Left ventricle myocardium inferior (tissue), 1 donor: ENCODE measurements around the gene HECTD4. TPM values are rescaled to one million over a fixed set of nuclear protein-coding genes. Genes with fewer than 3 reads are reported as not detected.
"Not testable (repeated sequence)": the region's sequence is repeated elsewhere in the genome, so short reads cannot be mapped to it uniquely, and the experiment has no call there.

ENCODE experiments used
- DNase-seq: peaks from one replicate; pipeline ENCODE4 v3.0.0-alpha.2; 2020
- H3K27ac ChIP-seq: fragments of 200-600 bp; replicated peaks from 2 replicates; pipeline ENCODE4 v1.8.0; 2021
- H3K27me3 ChIP-seq: fragments of 200-600 bp; 2 replicates; pipeline ENCODE4 v1.8.0; 2021; ENCODE audit warnings: low read depth
- H3K36me3 ChIP-seq: fragments of 200-600 bp; 2 replicates; pipeline ENCODE4 v1.8.0; 2021
- H3K4me1 ChIP-seq: fragments of 200-600 bp; 2 replicates; pipeline ENCODE4 v1.8.0; 2021
- H3K4me3 ChIP-seq: fragments of 200-600 bp; 2 replicates; pipeline ENCODE4 v1.8.0; 2021; ENCODE audit warnings: mild to moderate bottlenecking, moderate library complexity
- H3K9me3 ChIP-seq: fragments of 200-600 bp; replicated peaks from 2 replicates; pipeline ENCODE4 v1.8.0; 2021
- CTCF ChIP-seq: fragments of 200-600 bp; IDR thresholded peaks from 2 replicates; pipeline ENCODE4 v1.8.0; 2021; ENCODE audit warnings: antibody characterized with exemption, mild to moderate bottlenecking, borderline replicate concordance
- intact Hi-C: fragments of 100-400 bp; cut with micrococcal nuclease; formaldehyde crosslinking; loops from one replicate; pipeline ENCODE4 v1.11.0; 2022
- total RNA-seq: library from RNA; stranded (reverse); fragmentation: NEBNext Ultra II Directional; extraction: Animal tissue kit (Norgen Biotek cat#: 25700); gene quantifications from one replicate; pipeline ENCODE4 v1.2.1, GENCODE V29; 2021
- donor health status: DM: no; HTN: yes; CAD: no; lungs with severe emphysema.

The HECTD4 gene
- total RNA-seq, 1 donor from 2014 or later: 23.4 TPM

DNA sequence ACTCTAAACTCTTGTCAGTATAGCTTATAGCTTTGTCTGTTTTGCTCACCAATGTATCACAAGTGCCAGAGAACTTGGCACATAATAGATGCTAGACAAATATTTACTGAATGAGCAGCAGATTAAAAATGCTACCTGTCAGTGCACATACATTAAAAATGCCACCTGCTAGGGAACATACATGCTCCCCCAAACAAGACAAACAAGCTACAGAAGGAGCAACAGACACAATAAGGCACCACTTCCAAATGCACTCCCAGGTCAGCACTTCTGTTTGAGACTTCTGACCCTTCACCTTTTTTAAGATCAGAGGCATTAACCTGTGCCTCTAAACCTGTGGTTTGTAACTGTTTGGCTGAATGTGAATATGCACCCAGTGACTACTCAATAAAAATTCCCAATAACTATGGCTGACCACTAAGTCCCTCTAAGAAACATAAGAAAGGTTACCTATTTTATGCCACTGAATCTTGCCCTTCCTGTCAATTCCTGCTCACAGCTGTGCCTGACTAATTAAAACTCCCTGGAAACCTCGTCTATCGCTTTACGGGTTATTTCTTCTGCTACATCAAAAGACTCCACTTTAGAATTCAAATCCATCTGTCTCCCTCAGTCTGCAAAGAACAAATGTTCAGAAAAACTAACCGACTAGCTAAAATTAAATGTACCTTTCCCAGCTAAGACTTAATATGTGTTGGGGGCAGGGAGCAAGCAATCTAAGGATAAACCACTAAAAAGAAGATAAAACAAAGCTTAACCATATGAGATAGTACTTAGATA, 41.0 kb downstream of the HECTD4 start:
- no peak for TF ChIP-seq CTCF
- no peak overlapping the region for H3K4me3 ChIP-seq
- H3K4me1 ChIP-seq: peaks cover 18% of the 10 kb centered on the region
- H3K9me3 ChIP-seq: peaks cover 10% of the 10 kb centered on the region
- H3K36me3 ChIP-seq: peaks cover 6% of the 10 kb centered on the region
- DNase-seq: no peak
- H3K27me3 ChIP-seq: no peaks in the 10 kb centered on the region
- intact Hi-C loops: no loop called here
- H3K27ac ChIP-seq: no peak overlapping the region

GRCh38 chr12:112340230-112340629, 42.0 kb downstream of the HECTD4 start:
- DNase-seq: no peak
- Histone ChIP-seq H3K9me3 (peaks cover 10% of the 10 kb centered on the region), H3K27ac (no peak overlapping the region), H3K27me3 (no peaks in the 10 kb centered on the region), H3K4me3 (no peak overlapping the region), H3K4me1 (peaks cover 15% of the 10 kb centered on the region), H3K36me3 (peaks cover 6% of the 10 kb centered on the region)
- no peak for TF ChIP-seq CTCF
- intact Hi-C loops: no loop called here

GRCh38 chr12:112334999-112335398, 47.2 kb downstream of the HECTD4 start:
- H3K9me3 ChIP-seq: peaks cover 10% of the 10 kb centered on the region
- intact Hi-C loops, H3K27ac ChIP-seq, H3K4me3 ChIP-seq, DNase-seq, H3K36me3 ChIP-seq, H3K27me3 ChIP-seq: not testable (repeated sequence)
- peaks cover 28% of the 10 kb centered on the region for H3K4me1 ChIP-seq

GRCh38 chr12:112333019-112333418, 49.2 kb downstream of the HECTD4 start:
- Histone ChIP-seq H3K4me1 (peaks cover 33% of the 10 kb centered on the region), H3K27ac (no peak overlapping the region), H3K9me3 (peaks cover 4% of the 10 kb centered on the region), H3K36me3 (peaks cover 4% of the 10 kb centered on the region), H3K27me3 (no peaks in the 10 kb centered on the region), H3K4me3 (no peak overlapping the region)
- no peak for TF ChIP-seq CTCF
- intact Hi-C loops: no loop called here
- no peak for DNase-seq

GRCh38 chr12:112331886-112332285, 50.3 kb downstream of the HECTD4 start:
- intact Hi-C loops: no loop called here
- Histone ChIP-seq H3K4me3 (no peak overlapping the region), H3K27me3 (no peaks in the 10 kb centered on the region), H3K4me1 (peaks cover 31% of the 10 kb centered on the region), H3K36me3 (no peaks in the 10 kb centered on the region), H3K27ac (no peak overlapping the region), H3K9me3 (no peaks in the 10 kb centered on the region)
- no peak for TF ChIP-seq CTCF
- no peak for DNase-seq

DNA sequence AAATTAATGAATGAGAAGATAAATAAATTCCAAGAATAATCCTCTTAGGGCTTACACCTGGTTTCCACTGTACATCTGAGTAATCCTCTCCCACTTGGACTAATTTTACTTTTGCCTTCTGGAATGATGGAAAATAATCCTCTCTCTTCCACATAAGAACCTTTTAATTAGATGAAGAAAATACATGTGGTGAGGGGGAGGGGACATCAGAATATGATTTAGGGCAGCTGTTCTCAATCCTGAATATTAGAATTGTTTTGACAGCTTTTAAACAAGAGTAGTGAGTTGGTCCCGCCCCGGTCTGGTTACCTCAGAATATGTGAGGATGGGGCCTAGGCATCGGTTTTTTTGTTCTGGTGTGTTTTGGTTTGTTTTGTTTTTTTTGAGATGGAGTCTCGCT, 51.5 kb downstream of the HECTD4 start:
- intact Hi-C loops: no loop called here
- DNase-seq: no peak
- no peak for TF ChIP-seq CTCF

More for the DNA sequence above, 51.5 kb downstream of the HECTD4 start:
- Histone ChIP-seq H3K27ac (no peak overlapping the region), H3K36me3 (no peaks in the 10 kb centered on the region), H3K27me3 (no peaks in the 10 kb centered on the region), H3K9me3 (no peaks in the 10 kb centered on the region), H3K4me1 (peaks cover 36% of the 10 kb centered on the region), H3K4me3 (no peak overlapping the region)
